NCI-H510A (cell line): ENCODE data around the gene ANKRD13A.
A peak's percentile ranks its signal among the peaks of the same experiment; 100 is the strongest.
"Not testable (repeated sequence)": the region's sequence is repeated elsewhere in the genome, so short reads cannot be mapped to it uniquely, and the experiment has no call there.

Source experiments
- DNase-seq: peaks from one replicate; lab custom pipeline; 2025; lab: John Stamatoyannopoulos, UW

Gene ANKRD13A

DNA sequence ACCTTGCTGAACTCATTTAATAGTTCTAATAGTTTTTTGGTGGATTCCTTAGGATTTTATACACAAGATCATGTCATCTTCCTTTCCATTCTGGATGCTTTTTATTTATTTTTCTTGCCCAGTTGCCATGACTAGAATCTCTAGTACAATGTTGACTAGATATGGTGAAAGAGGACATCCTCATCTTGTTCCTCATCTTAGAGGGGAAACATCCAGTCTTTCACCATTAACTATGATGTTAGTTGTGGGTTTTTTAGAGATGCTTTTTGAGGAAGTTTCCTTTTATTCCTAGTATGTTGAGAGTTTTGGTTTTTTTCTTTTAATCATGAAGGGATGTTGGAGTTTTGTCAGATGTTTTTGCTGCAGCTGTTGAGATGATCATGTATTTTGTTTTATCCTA, 8.7 kb downstream of the ANKRD13A start:
- no peak for DNase-seq

DNA sequence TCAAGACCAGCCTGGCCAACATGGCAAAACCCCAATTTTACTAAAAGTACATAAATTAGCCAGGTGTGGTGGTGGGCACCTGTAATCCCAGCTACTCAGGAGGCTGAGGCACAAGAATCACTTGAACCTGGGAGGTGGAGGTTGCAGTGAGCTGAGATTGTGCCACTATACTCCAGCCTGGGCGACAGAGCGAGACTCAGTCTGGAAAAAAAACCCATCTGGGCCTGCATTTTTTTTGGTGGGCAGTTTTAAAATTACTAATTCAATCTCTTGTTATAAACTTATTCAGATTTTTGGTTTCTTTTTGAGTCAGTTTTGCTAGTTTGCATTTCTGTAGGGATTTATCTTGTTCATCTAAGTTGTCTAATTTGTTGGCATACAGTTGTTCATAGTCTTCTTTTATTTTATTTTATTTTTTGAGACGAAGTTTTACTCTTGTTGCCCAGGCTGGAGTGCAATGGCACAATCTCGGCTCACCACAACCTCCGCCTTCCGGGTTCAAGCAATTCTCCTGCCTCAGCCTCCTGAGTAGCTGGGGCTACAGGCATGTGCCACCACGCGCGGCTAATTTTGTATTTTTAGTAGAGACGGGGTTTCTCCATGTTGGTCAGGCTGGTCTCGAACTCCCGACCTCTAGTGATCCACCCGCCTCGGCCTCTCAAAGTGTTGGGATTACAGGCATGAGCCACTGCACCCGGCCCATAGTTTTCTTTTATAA, 9.6 kb downstream of the ANKRD13A start:
- DNase-seq: not testable (repeated sequence)

DNA sequence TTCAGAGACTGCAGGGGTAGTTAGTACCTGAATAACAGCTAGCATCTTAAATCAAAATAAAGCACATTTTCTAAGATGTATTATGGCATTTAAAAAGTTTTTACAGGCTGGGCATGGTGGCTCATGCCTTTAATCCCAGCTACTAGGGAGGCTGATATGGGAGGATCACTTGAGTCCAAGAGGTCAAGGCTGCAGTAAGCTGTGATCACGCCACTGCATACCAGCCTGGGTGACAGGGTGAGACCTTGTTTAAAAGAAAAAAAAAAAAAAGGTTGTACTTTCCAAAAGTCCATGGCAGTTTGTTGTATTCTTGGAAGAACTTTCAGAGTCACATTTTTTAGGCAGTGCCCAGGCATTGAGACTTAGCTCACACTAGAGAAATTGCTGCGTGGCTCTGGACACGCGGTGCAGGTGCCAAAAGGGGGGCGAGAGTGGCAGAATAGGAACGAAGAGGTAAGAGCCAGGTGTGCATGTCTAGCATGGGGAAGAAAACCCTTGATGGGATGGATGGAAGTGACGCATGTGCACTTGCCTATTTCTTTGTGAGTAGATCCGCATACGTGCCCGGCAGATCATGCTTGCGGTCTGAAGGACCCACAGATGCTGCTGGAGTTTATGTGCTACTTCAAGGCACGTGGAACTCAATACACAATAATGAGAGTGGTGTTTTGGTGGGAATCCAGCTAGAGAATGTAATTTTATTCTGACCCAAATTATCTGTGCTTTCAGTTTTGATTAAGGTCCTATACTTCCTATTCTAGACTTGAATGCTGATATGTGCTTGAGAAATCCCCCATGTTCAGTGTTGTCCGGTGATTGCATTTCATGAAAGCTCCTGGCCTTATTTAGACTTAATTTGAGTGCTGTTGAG, 11.9 kb downstream of the ANKRD13A start:
- DNase-seq: peak; percentile 8

DNA sequence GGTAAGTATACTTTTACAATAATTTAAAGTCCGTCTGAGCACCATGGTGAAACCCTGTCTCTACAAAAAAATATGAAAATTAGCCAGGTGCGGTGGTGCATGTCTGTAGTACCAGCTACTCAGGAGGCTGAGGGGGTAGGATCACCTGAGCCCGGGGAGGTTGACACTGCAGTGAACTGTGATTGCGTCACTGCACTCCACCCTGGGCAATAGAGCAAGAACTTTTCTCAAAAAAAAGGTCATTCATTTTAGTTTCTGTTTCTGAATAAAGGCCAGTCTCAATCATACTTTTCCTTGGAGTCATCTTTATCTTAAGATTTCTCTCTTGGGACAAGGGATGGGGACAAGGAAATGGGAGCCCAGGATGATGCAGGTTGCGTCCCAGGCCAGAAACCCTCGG, 12.9 kb downstream of the ANKRD13A start:
- DNase-seq: peak; percentile 3

GRCh38 chr12:110012659-110013058, 13.4 kb downstream of the ANKRD13A start:
- no peak for DNase-seq

DNA sequence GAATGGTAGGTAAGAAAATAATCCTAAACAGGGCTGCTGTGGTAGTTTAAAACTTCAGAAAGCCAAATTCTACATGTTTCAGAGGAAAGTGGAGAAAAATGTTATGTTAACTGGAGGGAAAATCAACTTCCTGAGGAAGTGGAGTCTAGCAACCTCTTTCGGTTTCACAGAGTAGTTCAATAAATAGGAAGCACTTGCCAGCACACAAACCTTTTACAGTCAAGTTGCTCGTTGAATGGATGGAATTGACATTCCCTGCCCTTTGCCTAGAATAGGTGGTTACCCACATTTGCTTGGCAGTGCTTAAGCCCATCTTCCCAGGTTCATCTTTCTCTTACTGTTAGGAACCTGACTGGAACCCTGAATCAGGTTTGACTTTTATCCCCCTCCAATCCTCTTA, 15.9 kb downstream of the ANKRD13A start:
- no peak for DNase-seq

- DNase-seq: no peak
Observed at GRCh38 chr12:110020956-110021355, 21.7 kb downstream of the ANKRD13A start.

GRCh38 chr12:110023059-110023980, 24.1 kb downstream of the ANKRD13A start:
- DNase-seq: no peak

DNA sequence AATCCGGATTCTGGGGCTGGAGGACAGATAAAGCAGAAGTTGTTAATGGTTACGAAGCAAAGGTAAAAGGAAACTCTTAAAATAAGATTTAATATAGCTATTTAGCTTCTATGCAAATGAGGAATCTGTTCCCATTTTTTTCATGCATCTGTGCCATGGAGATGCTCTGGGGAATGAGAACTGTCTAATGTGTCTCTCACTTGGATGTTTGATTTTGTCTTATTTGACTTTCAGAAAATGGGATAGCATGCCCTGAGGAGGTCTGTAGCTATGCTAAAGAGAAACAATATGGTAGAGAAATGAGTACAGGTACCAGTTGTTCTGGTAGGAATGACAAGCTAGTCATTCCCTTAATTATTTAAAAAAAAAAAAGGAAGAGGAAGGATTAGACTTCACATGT, 24.8 kb downstream of the ANKRD13A start:
- DNase-seq: no peak

GRCh38 chr12:110028323-110028722, 29.1 kb downstream of the ANKRD13A start:
- DNase-seq: no peak

- DNase-seq: no peak
Observed at GRCh38 chr12:110029290-110029815, 30.1 kb downstream of the ANKRD13A start.

- DNase-seq: no peak
Observed at GRCh38 chr12:110033888-110034287, 34.7 kb downstream of the ANKRD13A start.

DNA sequence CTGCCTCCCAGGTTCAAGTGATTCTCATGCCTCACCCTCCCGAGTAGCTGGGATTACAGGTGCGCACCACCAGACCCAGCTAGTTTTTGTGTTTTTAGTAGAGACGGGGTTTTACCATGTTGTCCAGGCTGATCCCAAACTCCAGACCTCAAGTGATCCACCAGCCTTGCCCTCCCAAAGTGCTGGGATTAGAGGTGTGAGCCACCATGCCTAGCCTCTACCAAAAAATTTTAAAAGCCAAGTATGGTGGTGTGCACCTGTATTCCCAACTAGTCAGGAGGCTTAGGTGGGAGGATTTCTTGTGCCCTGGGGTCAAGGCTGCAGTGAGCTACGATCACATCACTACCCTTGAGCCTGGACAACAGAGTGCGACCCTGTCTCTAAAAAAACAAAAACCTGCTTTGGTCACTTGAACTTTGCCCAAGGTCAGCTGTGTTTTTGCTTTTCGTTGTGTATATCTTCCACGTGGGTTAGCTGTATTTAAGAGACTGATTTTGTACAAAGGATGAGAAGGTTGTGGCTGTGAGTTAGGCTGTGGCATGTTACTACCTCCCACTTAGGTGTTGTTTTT, 36.4 kb downstream of the ANKRD13A start:
- DNase-seq: no peak

DNA sequence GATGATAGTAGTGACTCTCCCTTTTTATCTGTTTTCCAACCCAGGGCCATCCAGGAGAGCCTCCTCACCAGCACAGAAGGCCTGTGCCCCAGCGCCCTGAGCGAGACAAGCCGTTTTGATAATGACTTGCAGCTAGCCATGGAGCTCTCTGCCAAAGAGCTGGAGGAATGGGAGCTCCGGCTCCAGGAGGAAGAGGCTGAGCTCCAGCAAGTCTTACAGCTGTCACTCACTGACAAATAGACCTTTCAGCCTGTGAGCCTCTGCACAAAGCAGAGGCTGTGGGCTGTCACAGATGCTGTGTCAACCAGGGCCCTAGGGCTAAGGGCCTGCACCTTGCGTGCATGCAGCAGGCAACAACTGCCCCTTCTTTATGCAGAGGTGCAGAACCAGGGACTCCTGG, 38.1 kb downstream of the ANKRD13A start:
- DNase-seq: no peak

- DNase-seq: no peak
Observed at GRCh38 chr12:110038741-110039084, 39.5 kb downstream of the ANKRD13A start.

DNA sequence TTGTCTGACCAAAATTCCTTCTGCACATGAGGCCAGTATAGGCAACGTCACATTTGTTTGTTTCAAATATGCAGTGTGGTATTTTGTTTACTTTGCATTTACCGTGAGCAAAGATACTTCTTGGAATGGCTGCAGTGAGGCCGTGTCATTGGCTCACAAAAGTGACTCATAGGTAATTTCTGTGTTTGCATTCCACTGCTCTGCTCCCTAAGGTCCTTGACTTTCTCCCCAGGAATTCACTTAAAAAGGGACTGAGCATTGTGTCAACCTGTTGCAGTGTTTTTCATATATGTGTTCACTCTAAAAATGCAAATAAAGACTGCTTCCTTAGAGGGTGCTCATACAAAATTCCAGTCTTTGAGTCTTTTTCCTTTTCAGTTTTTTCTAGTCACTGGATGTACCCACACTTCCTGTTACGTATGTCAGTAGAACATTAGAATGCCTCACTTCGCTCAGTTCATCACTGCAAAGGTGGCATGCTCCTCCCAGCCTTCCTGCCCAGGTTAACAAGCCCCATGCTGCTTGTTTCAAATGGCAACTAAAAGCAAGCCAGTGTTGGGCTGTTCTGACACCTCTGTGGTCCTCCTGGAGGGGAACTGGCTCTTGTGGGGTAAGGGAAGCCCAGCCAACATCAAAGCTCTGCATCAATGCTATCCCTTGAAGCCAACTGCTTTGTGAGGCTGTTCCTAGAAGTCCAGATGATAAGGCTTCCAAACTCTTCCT, 40.0 kb downstream of the ANKRD13A start:
- no peak for DNase-seq

DNA sequence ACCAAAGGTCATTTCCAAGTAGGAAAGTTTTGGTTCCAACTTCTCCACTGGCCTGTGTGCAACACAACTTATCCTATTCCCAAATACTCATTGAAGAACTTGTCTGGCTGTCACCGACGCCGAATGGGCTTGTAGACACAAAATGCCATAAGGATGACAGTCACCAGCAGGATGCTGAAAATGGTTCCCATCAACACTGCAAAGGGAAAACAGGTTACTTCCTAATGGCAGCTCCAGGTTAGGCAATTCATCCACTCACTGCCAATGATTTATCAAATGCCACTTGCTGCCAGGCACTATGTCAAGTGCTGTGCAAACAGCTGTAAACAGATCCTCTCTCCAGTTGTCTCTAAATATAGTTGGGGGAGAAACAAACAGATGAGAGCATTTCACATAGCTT, 43.0 kb downstream of the ANKRD13A start:
- DNase-seq: peak; percentile 86

DNA sequence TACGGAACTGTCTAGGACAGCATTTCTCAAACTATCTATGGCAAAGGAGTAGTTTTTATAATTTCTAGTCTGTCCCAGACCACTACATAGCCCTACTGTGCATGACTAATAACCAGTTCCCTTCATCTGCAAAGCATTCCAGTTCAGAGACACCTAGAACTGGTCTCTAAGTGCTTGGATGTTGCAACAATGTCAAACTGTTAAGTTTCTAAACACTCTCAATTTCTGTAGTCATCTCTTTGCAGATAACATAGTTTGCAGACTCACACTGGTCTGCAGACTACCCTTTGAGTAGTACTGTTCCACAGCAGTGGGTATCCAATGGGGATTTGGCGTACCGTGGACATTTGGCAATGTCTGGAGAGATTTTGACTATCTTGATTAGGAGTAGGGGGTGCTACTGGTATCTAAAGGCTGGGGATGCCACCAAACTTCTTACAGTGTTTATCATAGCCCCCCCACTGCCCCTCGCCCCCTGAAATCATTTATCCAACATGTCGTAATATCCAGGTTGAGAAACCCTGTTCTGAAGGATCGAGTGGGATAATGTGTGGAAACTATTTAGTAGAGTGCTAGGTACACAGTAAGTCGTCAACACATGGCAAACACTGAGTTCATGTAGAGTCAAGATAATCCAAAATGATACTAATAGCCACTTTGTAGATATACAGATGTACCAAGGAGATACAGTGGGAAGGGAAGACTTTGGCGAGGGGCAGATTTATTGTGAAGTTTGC, 47.4 kb downstream of the ANKRD13A start:
- DNase-seq: no peak

DNA sequence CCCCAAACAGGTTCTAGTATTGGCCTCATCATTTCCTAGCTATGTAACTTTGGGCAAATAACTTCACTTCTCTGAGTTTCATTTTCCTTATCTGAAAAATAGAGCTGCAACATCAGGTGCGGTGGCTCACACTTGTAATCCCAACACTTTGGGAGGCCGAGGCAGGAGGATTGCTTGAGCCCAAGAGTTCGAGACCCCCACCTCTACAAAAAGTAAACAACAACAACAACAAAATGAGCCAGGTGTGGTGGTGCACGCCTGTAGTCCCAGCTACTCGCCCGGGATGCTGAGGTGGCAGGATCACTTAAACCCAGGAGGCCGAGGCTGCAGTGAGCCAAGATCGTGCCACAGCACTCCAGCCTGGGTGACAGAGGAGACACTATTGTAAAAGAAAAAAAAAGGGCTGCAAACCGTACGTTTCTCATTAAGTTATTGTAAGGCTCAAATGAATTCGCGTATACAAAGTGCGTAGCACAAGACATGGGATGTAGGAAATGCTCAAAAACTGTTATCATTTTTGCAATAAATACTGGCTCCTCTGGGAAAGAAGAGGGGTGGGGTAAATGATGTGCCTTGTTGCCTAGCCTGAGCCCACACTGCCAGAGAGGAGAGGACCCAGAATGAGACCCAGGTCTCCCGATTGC, 48.2 kb downstream of the ANKRD13A start:
- no peak for DNase-seq
